ENCODE measurements around the gene TBC1D22A. TPM values are rescaled to one million over a fixed set of nuclear protein-coding genes. Genes with fewer than 3 reads are reported as not detected.
A peak's percentile ranks its signal among the peaks of the same experiment; 100 is the strongest.

TBC1D22A gene
- total and polyA plus RNA-seq, 2 experiments from 2014 or later = 15.3 to 19.8 TPM

DNA sequence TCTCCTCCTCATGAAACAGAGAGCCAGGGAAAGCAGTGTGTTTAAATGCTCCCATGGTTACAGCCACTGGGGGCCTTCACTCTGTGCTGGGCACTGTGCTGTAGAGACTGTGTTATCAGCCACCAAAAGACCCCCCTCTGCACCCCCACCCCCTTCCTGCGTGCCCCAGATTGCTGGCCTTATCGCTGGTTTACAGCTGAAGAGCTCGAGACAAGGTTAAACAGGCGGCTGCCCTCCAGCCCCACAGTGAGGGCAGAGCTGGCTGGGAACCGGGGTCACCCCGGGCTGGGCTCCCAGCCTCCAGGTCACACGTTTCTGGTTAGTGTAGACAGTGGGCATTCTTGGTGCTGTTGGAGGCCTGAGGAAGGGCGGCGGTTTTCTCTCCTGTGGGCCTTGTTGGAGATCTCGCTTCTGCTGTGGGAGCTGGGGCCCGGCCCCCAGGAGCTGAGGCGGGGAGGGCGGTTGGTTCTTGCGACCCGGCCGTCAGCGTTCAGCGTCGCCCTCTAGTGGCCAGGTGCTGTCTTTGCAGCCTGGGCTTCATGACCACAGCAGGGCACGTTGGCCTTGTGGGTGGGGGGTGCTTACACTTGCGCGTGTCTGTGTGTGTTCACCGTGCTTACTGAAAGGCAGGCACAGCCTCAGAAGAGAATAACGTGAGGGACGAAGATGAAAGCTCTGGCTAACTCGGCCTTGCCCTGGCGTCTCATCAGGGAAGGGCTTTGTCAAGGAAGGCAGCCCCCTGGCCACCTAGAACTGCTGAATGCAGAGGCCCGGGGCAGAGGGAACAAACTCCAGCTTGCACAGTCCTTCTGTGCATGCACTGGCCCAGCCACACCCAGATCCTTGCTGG lies 40.8 kb downstream of the TBC1D22A start:
- Histone ChIP-seq H4K20me1 (ENCODE audit: insufficient read depth, poor library complexity, severe bottlenecking) (peaks cover 24% of the 10 kb centered on the region), H3K4me3 (no peak overlapping the region), H3K9me3 (ENCODE audit: low read depth) (no peaks in the 10 kb centered on the region), H2AFZ (no peak overlapping the region), H3K4me1 (ENCODE audit: insufficient read depth) (peaks cover 20% of the 10 kb centered on the region), H3K9me2 (replicated peaks; ENCODE audit: insufficient read depth) (no peaks in the 10 kb centered on the region), H3K36me3 (replicated peaks; ENCODE audit: insufficient read depth, low read depth) (no peaks in the 10 kb centered on the region), H3K27me3 (no peaks in the 10 kb centered on the region), H3K79me2 (peaks cover 36% of the 10 kb centered on the region), H3K4me2 (peak overlapping the region; percentile 65), H3K27ac (no peak overlapping the region)
- TF ChIP-seq, protein P1, sequence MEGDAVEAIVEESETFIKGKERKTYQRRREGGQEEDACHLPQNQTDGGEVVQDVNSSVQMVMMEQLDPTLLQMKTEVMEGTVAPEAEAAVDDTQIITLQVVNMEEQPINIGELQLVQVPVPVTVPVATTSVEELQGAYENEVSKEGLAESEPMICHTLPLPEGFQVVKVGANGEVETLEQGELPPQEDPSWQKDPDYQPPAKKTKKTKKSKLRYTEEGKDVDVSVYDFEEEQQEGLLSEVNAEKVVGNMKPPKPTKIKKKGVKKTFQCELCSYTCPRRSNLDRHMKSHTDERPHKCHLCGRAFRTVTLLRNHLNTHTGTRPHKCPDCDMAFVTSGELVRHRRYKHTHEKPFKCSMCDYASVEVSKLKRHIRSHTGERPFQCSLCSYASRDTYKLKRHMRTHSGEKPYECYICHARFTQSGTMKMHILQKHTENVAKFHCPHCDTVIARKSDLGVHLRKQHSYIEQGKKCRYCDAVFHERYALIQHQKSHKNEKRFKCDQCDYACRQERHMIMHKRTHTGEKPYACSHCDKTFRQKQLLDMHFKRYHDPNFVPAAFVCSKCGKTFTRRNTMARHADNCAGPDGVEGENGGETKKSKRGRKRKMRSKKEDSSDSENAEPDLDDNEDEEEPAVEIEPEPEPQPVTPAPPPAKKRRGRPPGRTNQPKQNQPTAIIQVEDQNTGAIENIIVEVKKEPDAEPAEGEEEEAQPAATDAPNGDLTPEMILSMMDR (IDR thresholded peaks at IDR 0.05; ENCODE audit: poor library complexity) = peak; percentile 91
- no peak for TF ChIP-seq EZH2 (IDR thresholded peaks at IDR 0.05; ENCODE audit: borderline replicate concordance)
- WGBS (ENCODE audit: low lambda C conversion rate, missing lambda C conversion rate) = 33% methylated on average over 28 of the region's 28 CpGs
- DNase-seq (ENCODE audit: low spot score) = peak; percentile 78

DNA sequence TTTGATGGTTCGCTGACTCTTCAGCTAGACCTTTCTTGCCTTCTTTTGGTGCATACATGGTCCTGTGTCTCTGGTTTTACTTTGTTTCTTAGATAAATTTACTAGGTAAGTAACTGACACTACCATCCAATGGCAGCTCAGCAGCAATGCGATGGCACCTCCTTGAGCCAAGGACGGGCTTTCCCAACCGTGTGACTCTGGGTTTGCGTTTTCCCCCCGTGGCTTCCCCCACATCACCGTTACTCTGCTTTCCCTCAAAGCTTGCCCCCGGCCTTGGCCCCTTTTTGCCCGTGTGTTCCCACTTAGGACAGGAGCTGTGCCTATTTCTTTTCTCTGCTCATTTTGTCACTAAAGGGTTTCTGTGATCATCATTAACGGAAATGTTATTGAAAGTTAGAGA lies 41.5 kb downstream of the TBC1D22A start:
- H3K4me3 ChIP-seq = no peak overlapping the region
- H3K79me2 ChIP-seq = peaks cover 36% of the 10 kb centered on the region
- 94% methylated on average over 10 of the region's 10 CpGs for WGBS (ENCODE audit: low lambda C conversion rate, missing lambda C conversion rate)
- H3K9me2 ChIP-seq (replicated peaks; ENCODE audit: insufficient read depth) = no peaks in the 10 kb centered on the region
- H3K9me3 ChIP-seq (ENCODE audit: low read depth) = no peaks in the 10 kb centered on the region
- no peak overlapping the region for H3K27ac ChIP-seq
- no peak overlapping the region for H3K4me2 ChIP-seq
- no peak for DNase-seq (ENCODE audit: low spot score)
- H3K4me1 ChIP-seq (ENCODE audit: insufficient read depth) = peaks cover 17% of the 10 kb centered on the region
- H3K36me3 ChIP-seq (replicated peaks; ENCODE audit: insufficient read depth, low read depth) = no peaks in the 10 kb centered on the region
- H4K20me1 ChIP-seq (ENCODE audit: insufficient read depth, poor library complexity, severe bottlenecking) = peaks cover 22% of the 10 kb centered on the region
- no peaks in the 10 kb centered on the region for H3K27me3 ChIP-seq
- no peak for TF ChIP-seq EZH2phosphoT487 (IDR thresholded peaks at IDR 0.05; ENCODE audit: low read depth, severe bottlenecking, unreplicated experiment)
- TF ChIP-seq EZH2 (IDR thresholded peaks at IDR 0.05; ENCODE audit: borderline replicate concordance) = no peak
- TF ChIP-seq, protein P1 (IDR thresholded peaks at IDR 0.05; ENCODE audit: poor library complexity) = no peak
- no peak overlapping the region for H2AFZ ChIP-seq

DNA sequence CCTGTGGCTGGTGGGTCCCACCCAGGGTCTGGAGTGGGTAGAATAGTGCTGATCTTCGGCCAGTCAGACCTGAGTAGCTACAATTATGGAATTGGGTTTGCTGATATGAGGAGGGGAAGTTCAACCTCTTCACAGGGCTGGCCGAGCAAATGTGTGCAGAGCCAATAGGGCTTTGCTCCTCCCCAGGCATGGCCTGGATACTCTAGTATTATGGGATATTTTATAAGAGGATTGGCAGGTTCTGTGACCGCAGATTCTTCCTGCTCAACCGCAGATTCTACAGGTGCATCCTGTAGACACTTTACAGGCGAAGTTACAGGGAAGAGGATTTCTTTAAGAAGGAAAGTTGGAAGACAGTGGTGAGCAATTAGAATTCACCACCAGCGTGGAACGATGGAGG lies 44.3 kb downstream of the TBC1D22A start:
- peaks cover 30% of the 10 kb centered on the region for H3K79me2 ChIP-seq
- H3K27me3 ChIP-seq = no peaks in the 10 kb centered on the region
- H3K36me3 ChIP-seq (replicated peaks; ENCODE audit: insufficient read depth, low read depth) = no peaks in the 10 kb centered on the region
- DNase-seq (ENCODE audit: low spot score) = no peak
- H3K9me2 ChIP-seq (replicated peaks; ENCODE audit: insufficient read depth) = no peaks in the 10 kb centered on the region
- H3K9me3 ChIP-seq (ENCODE audit: low read depth) = no peaks in the 10 kb centered on the region
- peaks cover 3% of the 10 kb centered on the region for H3K4me1 ChIP-seq (ENCODE audit: insufficient read depth)
- no peak overlapping the region for H3K4me3 ChIP-seq
- 97% methylated on average over 7 of the region's 7 CpGs for WGBS (ENCODE audit: low lambda C conversion rate, missing lambda C conversion rate)
- H2AFZ ChIP-seq = no peak overlapping the region
- H3K27ac ChIP-seq = no peak overlapping the region
- peaks cover 12% of the 10 kb centered on the region for H4K20me1 ChIP-seq (ENCODE audit: insufficient read depth, poor library complexity, severe bottlenecking)
- TF ChIP-seq EZH2 (IDR thresholded peaks at IDR 0.05; ENCODE audit: borderline replicate concordance) (no peak), EZH2phosphoT487 (IDR thresholded peaks at IDR 0.05; ENCODE audit: low read depth, severe bottlenecking, unreplicated experiment) (no peak)
- TF ChIP-seq, protein P1 (IDR thresholded peaks at IDR 0.05; ENCODE audit: poor library complexity) = no peak
- no peak overlapping the region for H3K4me2 ChIP-seq
